DOHH2 (cell line): ENCODE data around the gene VAV2.

Source experiments
- EZH2phosphoT487 ChIP-seq: fragments of 200-600 bp; sonication (generic); IDR thresholded peaks from 2 replicates; pipeline ENCODE4 v1.6.1; 2017; ENCODE audit warnings: borderline replicate concordance, mild to moderate bottlenecking, antibody characterized with exemption, low read length, moderate library complexity, mixed read lengths
- TF ChIP-seq, protein P1 (sequence below): fragments of 200-600 bp; sonication (generic); IDR thresholded peaks from one replicate; pipeline ENCODE4 v1.5.1; 2014; ENCODE audit warnings: antibody characterized with exemption, mild to moderate bottlenecking, low read depth, low read length; ENCODE audit not compliant: poor library complexity, severe bottlenecking

- TF ChIP-seq, protein P1, sequence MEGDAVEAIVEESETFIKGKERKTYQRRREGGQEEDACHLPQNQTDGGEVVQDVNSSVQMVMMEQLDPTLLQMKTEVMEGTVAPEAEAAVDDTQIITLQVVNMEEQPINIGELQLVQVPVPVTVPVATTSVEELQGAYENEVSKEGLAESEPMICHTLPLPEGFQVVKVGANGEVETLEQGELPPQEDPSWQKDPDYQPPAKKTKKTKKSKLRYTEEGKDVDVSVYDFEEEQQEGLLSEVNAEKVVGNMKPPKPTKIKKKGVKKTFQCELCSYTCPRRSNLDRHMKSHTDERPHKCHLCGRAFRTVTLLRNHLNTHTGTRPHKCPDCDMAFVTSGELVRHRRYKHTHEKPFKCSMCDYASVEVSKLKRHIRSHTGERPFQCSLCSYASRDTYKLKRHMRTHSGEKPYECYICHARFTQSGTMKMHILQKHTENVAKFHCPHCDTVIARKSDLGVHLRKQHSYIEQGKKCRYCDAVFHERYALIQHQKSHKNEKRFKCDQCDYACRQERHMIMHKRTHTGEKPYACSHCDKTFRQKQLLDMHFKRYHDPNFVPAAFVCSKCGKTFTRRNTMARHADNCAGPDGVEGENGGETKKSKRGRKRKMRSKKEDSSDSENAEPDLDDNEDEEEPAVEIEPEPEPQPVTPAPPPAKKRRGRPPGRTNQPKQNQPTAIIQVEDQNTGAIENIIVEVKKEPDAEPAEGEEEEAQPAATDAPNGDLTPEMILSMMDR = no peak
- TF ChIP-seq EZH2phosphoT487 = no peak
These were observed 114.2 kb downstream of the VAV2 start for GRCh38 chr9:133877967-133878366.
